Measurements from ENCODE around the gene TMEM165. TPM values are rescaled to one million over a fixed set of nuclear protein-coding genes. Genes with fewer than 3 reads are reported as not detected.

TMEM165 gene
- total and polyA plus RNA-seq, 2 of the 4 experiments (the other 2 are of a cell fraction) = 49.6 to 83.0 TPM

DNA sequence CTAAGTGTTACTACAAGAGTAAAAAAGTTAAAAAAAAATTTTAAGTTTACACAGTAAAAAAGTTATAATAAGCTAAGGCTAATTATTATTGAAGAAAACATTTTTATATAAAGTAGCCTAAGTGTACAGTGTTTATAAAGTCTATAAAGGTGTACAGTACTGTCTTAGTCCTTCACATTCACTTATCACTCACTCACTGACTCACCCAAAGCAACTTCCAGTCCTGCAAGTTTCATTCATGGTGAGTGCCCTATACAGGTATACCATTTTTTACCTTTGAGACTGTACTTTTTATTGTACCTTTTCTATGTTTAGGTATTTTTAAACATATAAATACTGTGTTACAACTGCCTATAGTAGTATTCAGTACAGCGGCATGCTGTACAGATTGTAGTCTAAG, 74.2 kb downstream of the TMEM165 start:
- Histone ChIP-seq H3K4me3 (ENCODE audit: insufficient read depth, low read depth, low read length) (no peak overlapping the region), H3K4me1 (ENCODE audit: control insufficient read depth, insufficient read depth, low read length) (no peaks in the 10 kb centered on the region), H2BK20ac (ENCODE audit: low read depth, low read length) (no peak overlapping the region), H3K36me3 (ENCODE audit: control insufficient read depth, insufficient read depth, low read length) (peaks cover 11% of the 10 kb centered on the region), H3K4me2 (ENCODE audit: low read depth, low read length) (no peak overlapping the region), H3K9me1 (ENCODE audit: insufficient read depth, low read length) (no peaks in the 10 kb centered on the region), H3K56ac (ENCODE audit: extremely low read depth, insufficient read depth, low read length) (no peak overlapping the region), H2AFZ (replicated peaks; ENCODE audit: low read length, poor library complexity) (no peak overlapping the region), H2AK5ac (ENCODE audit: low read depth, low read length) (no peak overlapping the region), H3K4ac (ENCODE audit: low read depth, low read length) (no peak overlapping the region), H2BK15ac (ENCODE audit: low read depth, low read length) (no peak overlapping the region), H2BK120ac (ENCODE audit: low read depth, low read length) (no peak overlapping the region), H3K79me1 (ENCODE audit: low read depth in 1 of 2, low read length in 2 of 2) (peaks cover 6 to 14% of the 10 kb centered on the region in 2 experiments; a peak in 2 of 4 replicates), H3K14ac (replicated peaks; ENCODE audit: low read depth, low read length) (no peak overlapping the region), H2AK9ac (replicated peaks; ENCODE audit: low read depth, low read length, poor library complexity) (no peak overlapping the region), H2BK5ac (ENCODE audit: low read depth, low read length, poor library complexity, severe bottlenecking) (no peak overlapping the region), H3K18ac (ENCODE audit: low read depth, low read length) (no peak overlapping the region), H4K20me1 (ENCODE audit: insufficient read depth, low read length) (no peaks in the 10 kb centered on the region), H3K23ac (ENCODE audit: low read depth, low read length) (no peak overlapping the region), H3K27me3 (ENCODE audit: control insufficient read depth, insufficient read depth, low read length) (no peaks in the 10 kb centered on the region), H4K5ac (ENCODE audit: low read depth, low read length) (no peak overlapping the region), H3K9me3 (ENCODE audit: control insufficient read depth, insufficient read depth, low read length) (peaks cover 7% of the 10 kb centered on the region; the same call in 1 of the 2 replicates), H4K91ac (ENCODE audit: insufficient read depth, low read depth, low read length) (no peak overlapping the region), H3K27ac (ENCODE audit: insufficient read depth, low read length) (no peak overlapping the region), H4K8ac (ENCODE audit: low read depth in 2 of 2, low read length in 2 of 2) (no peak overlapping the region), H3K9ac (ENCODE audit: low read depth, low read length) (no peak overlapping the region)
- in situ Hi-C loops (cut with MboI; ENCODE audit: low sequenced_read_pairs) (no loop called here), dilution Hi-C loops (cut with HindIII; ENCODE audit: low sequenced_read_pairs, unreplicated experiment) (no loop called here), intact Hi-C loops (cut with micrococcal nuclease) (loop anchor here (5.0 kb wide), 1 partner anchor 42 kb away; no protein-coding TSS in a partner anchor)
- DNase-seq = no peak
- CTCF ChIA-PET = no interaction called here
- ATAC-seq (ENCODE audit: low read depth) = no peak
- TF ChIP-seq, protein P1, sequence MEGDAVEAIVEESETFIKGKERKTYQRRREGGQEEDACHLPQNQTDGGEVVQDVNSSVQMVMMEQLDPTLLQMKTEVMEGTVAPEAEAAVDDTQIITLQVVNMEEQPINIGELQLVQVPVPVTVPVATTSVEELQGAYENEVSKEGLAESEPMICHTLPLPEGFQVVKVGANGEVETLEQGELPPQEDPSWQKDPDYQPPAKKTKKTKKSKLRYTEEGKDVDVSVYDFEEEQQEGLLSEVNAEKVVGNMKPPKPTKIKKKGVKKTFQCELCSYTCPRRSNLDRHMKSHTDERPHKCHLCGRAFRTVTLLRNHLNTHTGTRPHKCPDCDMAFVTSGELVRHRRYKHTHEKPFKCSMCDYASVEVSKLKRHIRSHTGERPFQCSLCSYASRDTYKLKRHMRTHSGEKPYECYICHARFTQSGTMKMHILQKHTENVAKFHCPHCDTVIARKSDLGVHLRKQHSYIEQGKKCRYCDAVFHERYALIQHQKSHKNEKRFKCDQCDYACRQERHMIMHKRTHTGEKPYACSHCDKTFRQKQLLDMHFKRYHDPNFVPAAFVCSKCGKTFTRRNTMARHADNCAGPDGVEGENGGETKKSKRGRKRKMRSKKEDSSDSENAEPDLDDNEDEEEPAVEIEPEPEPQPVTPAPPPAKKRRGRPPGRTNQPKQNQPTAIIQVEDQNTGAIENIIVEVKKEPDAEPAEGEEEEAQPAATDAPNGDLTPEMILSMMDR (conservative IDR thresholded peaks at IDR 0.05; ENCODE audit: low read depth, low read length) = no peak
- no peak for TF ChIP-seq CEBPB (IDR thresholded peaks at IDR 0.05; ENCODE audit: low read depth, low read length)
- no peak for TF ChIP-seq SMC3 (IDR thresholded peaks at IDR 0.05; ENCODE audit: low read depth, low read length)
- no peak for TF ChIP-seq MAZ (IDR thresholded peaks at IDR 0.05; ENCODE audit: borderline replicate concordance, low read depth, low read length)
- no peak for TF ChIP-seq RAD21 (IDR thresholded peaks at IDR 0.05; ENCODE audit: low read length)
- no peak for TF ChIP-seq POLR2A (IDR thresholded peaks at IDR 0.05; ENCODE audit: low read depth, low read length)
- TF ChIP-seq USF2 (IDR thresholded peaks at IDR 0.05; ENCODE audit: low read depth, low read length) = no peak
- TF ChIP-seq NFE2L2 (IDR thresholded peaks at IDR 0.05; ENCODE audit: low read depth, low read length) = no peak
- no peak for TF ChIP-seq BHLHE40 (IDR thresholded peaks at IDR 0.05; ENCODE audit: low read depth, low read length)
- no peak for TF ChIP-seq CHD1 (IDR thresholded peaks at IDR 0.05; ENCODE audit: low read depth, low read length)
- POLR2A ChIA-PET (ENCODE audit: unreplicated experiment) = no interaction called here
- no TSS peak for BruUV-seq (replicated peaks)
- no CpG with 5 or more reads among the region's 1 CpG for WGBS, 2 experiments (ENCODE audit: extremely low coverage in 2 of 2, insufficient read length in 1 of 2)
